Measurements from ENCODE around the gene XYLB.
"Not testable (repeated sequence)": the region's sequence is repeated elsewhere in the genome, so short reads cannot be mapped to it uniquely, and the experiment has no call there.

DNA sequence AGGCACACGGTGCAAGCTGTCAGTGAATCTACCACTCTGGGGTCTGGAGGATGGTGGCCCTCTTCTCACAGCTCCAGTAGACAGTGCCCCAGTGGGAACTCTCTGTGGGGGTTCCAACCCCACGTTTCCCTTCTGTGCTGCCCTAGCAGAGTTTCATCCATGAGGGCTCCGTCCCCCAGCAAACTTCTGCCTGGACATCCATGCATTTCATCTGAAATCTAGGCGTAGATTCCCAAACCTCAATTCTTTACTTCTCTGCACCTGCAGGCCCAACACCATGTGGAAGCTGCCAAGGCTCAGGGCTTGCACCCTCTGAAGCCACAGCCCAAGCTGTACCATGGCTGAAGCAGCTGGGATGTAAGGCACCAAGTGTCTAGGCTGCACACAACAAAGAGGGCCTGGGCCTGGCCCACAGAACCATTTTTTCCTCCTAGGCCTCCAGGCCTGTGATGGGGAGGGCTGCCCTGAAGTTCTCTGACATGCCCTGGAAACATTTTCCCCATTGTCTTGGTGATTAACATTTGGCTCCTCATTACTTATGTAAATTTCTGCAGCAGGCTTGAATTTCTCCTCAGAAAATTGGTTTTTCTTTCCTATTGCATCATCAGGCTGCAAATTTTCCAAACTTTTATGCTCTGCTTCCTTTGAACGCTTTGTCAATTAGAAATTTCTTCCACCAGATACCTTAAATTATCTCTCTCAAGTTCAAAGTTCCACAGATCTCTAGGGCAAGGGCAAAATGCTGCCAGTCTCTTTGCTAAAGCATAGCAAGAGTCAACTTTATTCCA lies 86.5 kb downstream of the XYLB start:
- not testable (repeated sequence) for TF ChIP-seq YY1 (IDR thresholded peaks at IDR 0.05; ENCODE audit: low read depth); GABPA (IDR thresholded peaks at IDR 0.05; ENCODE audit: low read depth); RFX5 (IDR thresholded peaks at IDR 0.05; ENCODE audit: low read length); FOXM1 (IDR thresholded peaks at IDR 0.05; ENCODE audit: low read depth); GATA2 (CRISPR knock-in tag; IDR thresholded peaks at IDR 0.05); SMC3 (IDR thresholded peaks at IDR 0.05; ENCODE audit: low read depth, low read length); EZH2phosphoT487 (IDR thresholded peaks at IDR 0.05; ENCODE audit: borderline replicate concordance, low read depth); EP300 (IDR thresholded peaks at IDR 0.05; ENCODE audit: borderline replicate concordance in 1 of 2, low read depth in 1 of 2, low read length in 1 of 2); JUND (IDR thresholded peaks at IDR 0.05); RAD21 (IDR thresholded peaks at IDR 0.05; ENCODE audit: low read length)
- TF ChIP-seq, protein P1, sequence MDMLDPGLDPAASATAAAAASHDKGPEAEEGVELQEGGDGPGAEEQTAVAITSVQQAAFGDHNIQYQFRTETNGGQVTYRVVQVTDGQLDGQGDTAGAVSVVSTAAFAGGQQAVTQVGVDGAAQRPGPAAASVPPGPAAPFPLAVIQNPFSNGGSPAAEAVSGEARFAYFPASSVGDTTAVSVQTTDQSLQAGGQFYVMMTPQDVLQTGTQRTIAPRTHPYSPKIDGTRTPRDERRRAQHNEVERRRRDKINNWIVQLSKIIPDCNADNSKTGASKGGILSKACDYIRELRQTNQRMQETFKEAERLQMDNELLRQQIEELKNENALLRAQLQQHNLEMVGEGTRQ (IDR thresholded peaks at IDR 0.05; ENCODE audit: borderline replicate concordance, low read depth, low read length): not testable (repeated sequence)
- TF ChIP-seq, protein P2, sequence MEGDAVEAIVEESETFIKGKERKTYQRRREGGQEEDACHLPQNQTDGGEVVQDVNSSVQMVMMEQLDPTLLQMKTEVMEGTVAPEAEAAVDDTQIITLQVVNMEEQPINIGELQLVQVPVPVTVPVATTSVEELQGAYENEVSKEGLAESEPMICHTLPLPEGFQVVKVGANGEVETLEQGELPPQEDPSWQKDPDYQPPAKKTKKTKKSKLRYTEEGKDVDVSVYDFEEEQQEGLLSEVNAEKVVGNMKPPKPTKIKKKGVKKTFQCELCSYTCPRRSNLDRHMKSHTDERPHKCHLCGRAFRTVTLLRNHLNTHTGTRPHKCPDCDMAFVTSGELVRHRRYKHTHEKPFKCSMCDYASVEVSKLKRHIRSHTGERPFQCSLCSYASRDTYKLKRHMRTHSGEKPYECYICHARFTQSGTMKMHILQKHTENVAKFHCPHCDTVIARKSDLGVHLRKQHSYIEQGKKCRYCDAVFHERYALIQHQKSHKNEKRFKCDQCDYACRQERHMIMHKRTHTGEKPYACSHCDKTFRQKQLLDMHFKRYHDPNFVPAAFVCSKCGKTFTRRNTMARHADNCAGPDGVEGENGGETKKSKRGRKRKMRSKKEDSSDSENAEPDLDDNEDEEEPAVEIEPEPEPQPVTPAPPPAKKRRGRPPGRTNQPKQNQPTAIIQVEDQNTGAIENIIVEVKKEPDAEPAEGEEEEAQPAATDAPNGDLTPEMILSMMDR (IDR thresholded peaks at IDR 0.05): not testable (repeated sequence)
- TF ChIP-seq, protein P3, sequence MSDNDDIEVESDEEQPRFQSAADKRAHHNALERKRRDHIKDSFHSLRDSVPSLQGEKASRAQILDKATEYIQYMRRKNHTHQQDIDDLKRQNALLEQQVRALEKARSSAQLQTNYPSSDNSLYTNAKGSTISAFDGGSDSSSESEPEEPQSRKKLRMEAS (IDR thresholded peaks at IDR 0.05; ENCODE audit: low read depth): not testable (repeated sequence)
- TF ChIP-seq, protein P4, sequence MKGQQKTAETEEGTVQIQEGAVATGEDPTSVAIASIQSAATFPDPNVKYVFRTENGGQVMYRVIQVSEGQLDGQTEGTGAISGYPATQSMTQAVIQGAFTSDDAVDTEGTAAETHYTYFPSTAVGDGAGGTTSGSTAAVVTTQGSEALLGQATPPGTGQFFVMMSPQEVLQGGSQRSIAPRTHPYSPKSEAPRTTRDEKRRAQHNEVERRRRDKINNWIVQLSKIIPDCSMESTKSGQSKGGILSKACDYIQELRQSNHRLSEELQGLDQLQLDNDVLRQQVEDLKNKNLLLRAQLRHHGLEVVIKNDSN (IDR thresholded peaks at IDR 0.05; ENCODE audit: borderline replicate concordance, low read depth): not testable (repeated sequence)
